GM21737 (cell line): ENCODE data around the gene BAG2.

Experiments
- ATAC-seq: cut with Tn5 transposase; IDR thresholded peaks from one replicate; pipeline ENCODE4 v1.9.1; 2021; ENCODE audit warnings: mild to moderate bottlenecking, moderate library complexity; ENCODE audit not compliant: unreplicated experiment

The BAG2 gene

GRCh38 chr6:57172136-57173055 lies at the start of gene BAG2:
Gene BAG2 (plus strand): TSS chr6:57172326. CDS start chr6:57172698, 372 bp downstream.
- ATAC-seq, result peak; percentile 86

- no peak for ATAC-seq
These were observed 49.0 kb upstream of the BAG2 start for GRCh38 chr6:57123111-57123510.

GRCh38 chr6:57127763-57128162 lies 44.4 kb upstream of the BAG2 start:
- no peak for ATAC-seq

DNA sequence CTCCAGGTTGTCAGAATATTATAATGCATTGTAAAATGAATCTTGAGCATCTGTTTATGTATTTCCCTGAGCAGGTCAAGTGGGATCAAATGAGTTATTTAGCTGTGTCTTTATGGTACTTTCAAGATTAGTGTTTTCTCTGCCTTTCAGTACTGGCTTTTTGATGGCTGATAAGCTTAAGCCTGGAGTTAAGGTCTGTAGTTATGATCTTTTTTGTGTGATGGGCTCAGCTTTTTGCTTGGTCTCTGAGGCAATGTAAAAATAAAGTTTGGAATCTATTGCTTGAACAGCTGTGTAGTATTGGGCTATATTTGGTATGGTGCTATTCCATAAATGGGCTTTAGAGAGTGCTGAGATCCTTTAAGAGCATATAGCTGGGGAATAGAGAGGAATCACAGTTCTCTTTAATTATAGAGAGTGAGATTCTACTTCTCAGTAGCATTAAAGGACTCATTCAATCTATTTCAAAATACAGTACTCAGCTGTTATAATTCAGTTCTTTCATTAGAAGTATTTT lies 41.4 kb upstream of the BAG2 start:
- no peak for ATAC-seq

DNA sequence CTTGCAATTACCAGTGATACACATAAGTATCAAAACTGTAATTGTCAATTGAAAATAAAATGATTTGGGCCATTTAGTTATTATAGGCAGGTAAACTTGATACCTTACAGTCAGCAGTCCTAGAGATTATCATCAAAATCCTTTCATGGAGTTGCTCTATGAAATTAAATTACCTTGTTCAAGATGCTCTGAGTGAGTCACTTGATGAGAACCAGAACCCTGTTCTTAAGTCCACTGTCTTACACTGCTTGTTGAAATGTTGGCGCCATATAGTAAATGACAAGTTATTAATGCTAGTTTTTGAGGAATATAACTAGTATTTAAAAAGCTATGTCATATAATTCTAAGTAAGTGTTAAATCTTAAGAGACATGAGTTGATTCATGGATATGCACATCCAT lies 37.2 kb upstream of the BAG2 start:
- no peak for ATAC-seq

DNA sequence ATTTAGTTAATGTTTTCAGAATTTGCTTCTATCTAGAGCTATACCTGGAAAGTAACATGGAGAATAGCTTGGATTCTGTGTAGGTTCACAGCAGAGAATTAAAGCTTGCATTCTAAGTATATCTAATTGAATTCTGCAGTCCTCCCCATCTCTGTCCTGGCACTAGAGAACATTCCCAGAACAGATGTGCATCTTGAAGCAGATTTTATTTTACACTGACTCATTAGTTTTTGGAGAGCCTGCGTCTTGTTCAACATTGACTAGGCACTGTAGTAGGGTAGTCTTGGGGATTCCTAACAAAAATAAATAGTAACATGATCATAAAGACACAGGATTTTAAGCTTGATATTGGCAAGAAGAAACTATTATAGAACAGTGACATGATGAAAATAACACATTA lies 36.2 kb upstream of the BAG2 start:
- ATAC-seq, result no peak

DNA sequence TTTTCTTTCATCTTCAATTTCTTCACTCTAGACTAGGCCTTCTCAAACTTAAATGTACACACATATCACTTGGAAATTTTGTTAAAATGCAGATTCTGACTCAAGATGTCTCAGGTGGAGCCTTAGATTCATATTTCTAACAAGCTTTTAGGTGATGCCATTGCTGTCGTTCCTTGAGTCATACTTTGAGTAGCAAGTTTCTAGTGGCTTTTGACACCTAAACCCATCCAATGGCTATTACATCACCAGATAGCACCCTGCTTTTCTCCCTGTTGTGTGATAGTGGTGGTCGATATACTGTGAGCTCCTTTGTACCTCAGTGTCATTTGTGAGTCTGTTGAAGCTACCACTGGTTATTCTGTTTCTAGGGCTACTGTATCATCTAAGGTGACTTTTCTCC lies 34.8 kb upstream of the BAG2 start:
- no peak for ATAC-seq

DNA sequence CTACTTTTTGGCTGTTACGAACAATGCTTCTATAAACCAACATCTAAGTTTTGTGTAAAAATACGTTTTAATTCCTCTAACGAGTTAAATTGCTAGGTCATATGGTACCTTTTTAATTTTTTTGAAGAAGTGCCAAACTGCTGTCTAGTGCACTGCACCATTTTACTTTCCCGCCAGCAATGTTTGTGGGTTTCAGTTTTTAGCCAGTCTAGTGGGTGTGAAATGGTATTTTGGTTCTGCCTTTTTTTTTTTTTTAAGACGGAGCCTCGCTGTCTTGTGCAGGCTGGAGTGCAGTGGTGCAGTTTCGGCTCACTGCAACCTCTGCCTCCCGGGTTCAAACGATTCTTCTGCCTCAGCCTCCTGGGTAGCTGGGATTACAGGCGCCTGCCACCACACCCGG lies 34.1 kb upstream of the BAG2 start:
- no peak for ATAC-seq

DNA sequence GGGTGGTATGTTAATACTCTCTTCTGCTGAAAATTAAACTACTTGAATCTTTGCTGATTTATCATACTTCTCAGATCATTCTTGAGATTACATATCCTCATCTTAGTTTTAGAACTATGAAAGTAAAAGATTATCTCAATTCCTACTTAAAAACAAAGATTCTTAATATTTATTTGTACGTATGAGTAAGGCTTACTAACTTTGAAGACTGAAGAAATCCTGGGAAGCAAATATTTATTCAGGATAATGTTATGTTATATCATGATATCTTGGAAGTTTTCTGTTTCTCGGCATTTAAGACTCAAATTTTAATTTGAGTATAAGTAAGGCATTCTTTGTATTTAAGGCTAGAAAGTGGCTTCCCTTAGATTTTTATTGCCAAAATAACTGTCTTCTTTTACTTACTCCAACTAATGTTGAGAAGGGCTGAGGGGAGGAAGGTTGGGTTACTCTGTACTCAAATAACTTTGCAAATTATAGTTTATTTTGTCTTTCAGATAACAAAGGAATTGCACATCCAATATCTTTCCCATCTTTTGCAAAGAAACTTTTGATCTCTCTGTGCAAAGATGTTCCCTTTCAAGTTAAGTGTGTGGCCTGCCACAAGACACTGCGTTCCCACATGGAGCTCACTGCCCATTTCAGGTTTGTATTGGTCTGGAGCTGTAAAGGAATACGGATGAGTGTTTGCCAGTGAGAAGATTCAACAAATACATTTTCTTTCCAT lies 30.5 kb upstream of the BAG2 start:
- no peak for ATAC-seq

DNA sequence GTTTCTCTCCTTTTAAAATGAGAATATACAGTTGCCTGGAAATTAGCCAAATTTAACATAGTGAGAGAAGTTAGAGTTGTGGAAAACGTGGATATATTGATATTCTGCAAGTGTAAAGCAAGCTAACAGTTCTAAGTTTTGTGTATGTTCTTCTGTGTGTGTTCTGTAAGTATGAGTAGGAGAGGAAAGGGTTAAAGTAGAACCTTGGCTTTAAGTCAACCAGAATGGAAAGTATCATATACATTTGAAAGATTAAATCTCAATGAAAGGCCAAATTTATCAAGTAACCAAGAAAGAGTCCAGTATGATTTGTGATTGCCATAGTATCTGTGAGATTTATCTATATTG lies 30.0 kb upstream of the BAG2 start:
- ATAC-seq, result no peak

DNA sequence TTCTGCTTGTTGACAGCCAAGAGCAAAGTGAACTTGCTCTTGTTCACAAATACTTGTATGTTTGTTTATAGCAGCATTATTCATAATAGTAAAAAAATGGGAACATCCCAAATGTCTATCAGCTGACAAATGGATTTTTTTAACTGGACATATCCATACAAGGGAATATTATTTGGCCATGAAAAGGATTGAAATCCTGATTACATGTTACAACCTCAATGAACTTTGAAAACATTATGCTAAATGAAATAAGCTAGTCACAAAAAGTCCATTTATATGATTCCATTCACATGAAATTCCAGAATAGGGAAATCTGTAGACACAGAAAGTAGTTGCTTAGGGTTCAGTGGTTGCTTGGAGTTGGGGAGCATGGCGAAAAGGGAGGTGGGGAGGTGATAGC lies 28.4 kb upstream of the BAG2 start:
- ATAC-seq, result no peak

DNA sequence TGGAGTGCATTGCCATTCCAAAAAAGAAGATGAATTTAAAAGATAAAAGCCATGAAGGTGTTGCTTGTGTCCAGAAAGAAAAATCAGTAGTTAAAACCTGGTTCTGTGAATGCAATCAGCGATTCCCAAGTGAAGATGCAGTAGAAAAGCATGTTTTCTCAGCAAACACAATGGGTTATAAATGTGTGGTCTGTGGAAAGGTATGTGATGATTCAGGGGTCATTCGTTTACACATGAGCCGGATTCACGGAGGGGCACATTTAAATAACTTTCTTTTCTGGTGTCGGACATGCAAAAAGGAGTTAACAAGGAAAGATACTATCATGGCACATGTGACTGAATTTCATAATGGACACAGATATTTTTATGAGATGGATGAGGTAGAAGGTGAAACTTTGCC lies 24.7 kb upstream of the BAG2 start:
- ATAC-seq, result no peak

- ATAC-seq, result no peak
These were observed 23.9 kb upstream of the BAG2 start for GRCh38 chr6:57147955-57148858.

DNA sequence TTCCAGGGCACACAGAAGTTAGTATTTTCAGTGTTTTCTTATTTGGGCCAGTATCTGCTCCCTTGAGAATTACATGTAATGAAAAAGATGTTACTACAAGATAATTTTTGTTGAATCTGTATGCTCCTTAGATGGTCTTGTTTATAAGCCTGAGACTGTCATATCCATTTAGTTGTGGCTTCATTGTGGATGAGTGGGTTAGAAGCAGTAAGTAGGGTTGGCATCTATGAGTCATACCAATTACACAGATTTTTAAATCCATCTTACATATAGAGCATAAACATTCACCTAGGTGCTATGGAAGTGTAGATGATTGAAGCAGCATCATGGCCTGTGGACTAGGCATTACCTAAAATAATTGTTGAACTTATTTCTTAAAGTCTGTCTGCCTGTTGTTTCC lies 13.5 kb upstream of the BAG2 start:
- no peak for ATAC-seq

- ATAC-seq, result no peak
These were observed 13.0 kb upstream of the BAG2 start for GRCh38 chr6:57159127-57159526.

DNA sequence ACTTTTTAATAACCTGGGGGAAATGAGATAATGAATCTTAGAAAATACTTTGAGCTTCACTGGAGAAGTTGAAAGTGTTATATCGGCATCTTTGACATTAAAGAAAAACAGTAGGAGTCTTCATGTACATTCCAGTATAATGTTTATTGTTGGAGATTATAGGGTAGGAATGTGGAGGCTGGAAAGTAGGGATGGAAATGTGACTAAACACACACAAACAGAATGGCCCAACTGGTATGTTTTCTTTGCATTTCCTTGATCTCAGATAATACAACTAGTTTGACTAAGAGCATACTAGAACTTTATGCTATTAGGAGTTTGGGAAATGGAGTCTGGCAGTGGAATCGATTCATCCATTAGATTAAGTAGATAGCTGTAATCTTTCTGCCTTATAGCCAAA lies 10.1 kb upstream of the BAG2 start:
- ATAC-seq, result no peak

- ATAC-seq, result no peak
These were observed 9.6 kb upstream of the BAG2 start for GRCh38 chr6:57162516-57162915.

- no peak for ATAC-seq
These were observed 8.2 kb upstream of the BAG2 start for GRCh38 chr6:57163956-57164355.

DNA sequence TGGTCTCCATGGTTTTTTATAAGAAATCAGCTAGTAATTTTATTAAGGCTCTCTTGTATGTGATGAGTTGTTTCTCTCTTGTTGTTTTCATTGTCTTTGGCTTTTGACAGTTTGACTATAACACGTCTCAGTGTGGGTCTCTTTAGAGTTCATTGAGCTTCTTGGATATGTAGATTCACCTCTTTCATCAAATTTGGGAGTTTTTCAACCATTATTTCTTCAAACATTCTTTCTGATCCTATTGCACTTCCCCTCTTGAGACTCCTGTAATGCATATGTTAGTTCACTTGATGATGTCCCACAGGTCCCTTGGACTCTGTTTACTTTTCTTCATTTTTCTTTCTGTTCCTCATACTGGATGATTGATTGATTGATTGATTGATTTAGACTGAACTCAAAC lies 7.0 kb upstream of the BAG2 start:
- no peak for ATAC-seq

GRCh38 chr6:57173056-57173885 lies 1.1 kb downstream of the BAG2 start:
- no peak for ATAC-seq
